Right ventricle myocardium inferior (tissue), 1 donor: ENCODE data around the gene C1QL1. TPM values are rescaled to one million over a fixed set of nuclear protein-coding genes. Genes with fewer than 3 reads are reported as not detected.

Experiments used
- ATAC-seq: fragments of 200-7000 bp; cut with Tn5 transposase; one replicate; pipeline ENCODE4 v1.9.1; 2020; ENCODE audit warnings: mild to moderate bottlenecking, moderate library complexity
- DNase-seq: peaks from one replicate; pipeline ENCODE4 v3.0.0; 2021; ENCODE audit errors: missing footprints
- intact Hi-C: fragments of 100-400 bp; cut with DNase I; formaldehyde crosslinking; loops from one replicate; pipeline ENCODE4 v1.11.0; 2022
- long read RNA-seq: library from polyadenylated mRNA; unstranded; transcript quantifications from one replicate; pipeline ENCODE4 v2.0.0, GENCODE V29; 2021
- total RNA-seq: library from RNA; stranded (reverse); fragmentation: NEBNext Ultra II Directional; extraction: Animal tissue kit (Norgen Biotek cat#: 25700); gene quantifications from one replicate; pipeline ENCODE4 v1.2.1, GENCODE V29; 2021
- donor health status: DM: no; HTN: yes; CAD: no; lungs with severe emphysema.

Gene C1QL1
- total RNA-seq = 11.3 TPM
- long read RNA-seq, transcript C1QL1-201 (2 exons, 1,295 nt) = major isoform, 15 of 16 reads
- long read RNA-seq, partial matches to known transcripts = 1 of 16 reads
- long read RNA-seq, other reads (novel, unspliced or antisense) = 0 of 16 reads

- DNase-seq (peak; percentile 95), ATAC-seq (peak; percentile 98)
- intact Hi-C loops = loop anchor here (2.0 to 5.0 kb wide), 2 partner anchors 22 to 54 kb away; partner anchors contain the start of gene KIF18B
These were observed at the start of gene C1QL1 for GRCh38 chr17:44968225-44969143. C1QL1 (minus strand) TSS chr17:44968303; CDS start chr17:44968048, 255 bp downstream.

GRCh38 chr17:45016823-45017222, 48.7 kb upstream of the C1QL1 start:
- ATAC-seq (no peak), DNase-seq (no peak)
- intact Hi-C loops = no loop called here

- intact Hi-C loops = no loop called here
- ATAC-seq (no peak), DNase-seq (no peak)
These were observed 48.1 kb upstream of the C1QL1 start for GRCh38 chr17:45016237-45016636.

GRCh38 chr17:45013021-45013997, 45.2 kb upstream of the C1QL1 start:
- peak; percentile 82 for ATAC-seq
- DNase-seq = no peak
- intact Hi-C loops = no loop called here

GRCh38 chr17:45011767-45012166, 43.7 kb upstream of the C1QL1 start:
- intact Hi-C loops = no loop called here
- ATAC-seq (no peak), DNase-seq (no peak)

GRCh38 chr17:45009676-45010467, 41.8 kb upstream of the C1QL1 start:
- intact Hi-C loops = no loop called here
- no peak for DNase-seq
- no peak for ATAC-seq

- DNase-seq = no peak
- intact Hi-C loops = no loop called here
- ATAC-seq = no peak
These were observed 40.1 kb upstream of the C1QL1 start for GRCh38 chr17:45008216-45008615.

GRCh38 chr17:45006927-45007461, 38.9 kb upstream of the C1QL1 start:
- intact Hi-C loops = no loop called here
- ATAC-seq = no peak

GRCh38 chr17:45005700-45006099, 37.6 kb upstream of the C1QL1 start:
- ATAC-seq = no peak
- intact Hi-C loops = no loop called here

More at GRCh38 chr17:45006927-45007461, 38.9 kb upstream of the C1QL1 start:
- no peak for DNase-seq

GRCh38 chr17:45004388-45004787, 36.3 kb upstream of the C1QL1 start:
- no peak for ATAC-seq
- DNase-seq = no peak
- intact Hi-C loops = no loop called here

More at GRCh38 chr17:45005700-45006099, 37.6 kb upstream of the C1QL1 start:
- no peak for DNase-seq

GRCh38 chr17:45003877-45004276, 35.8 kb upstream of the C1QL1 start:
- intact Hi-C loops = no loop called here
- ATAC-seq (no peak), DNase-seq (no peak)

- DNase-seq (no peak), ATAC-seq (no peak)
- intact Hi-C loops = no loop called here
These were observed 33.2 kb upstream of the C1QL1 start for GRCh38 chr17:45001310-45001709.

- intact Hi-C loops = no loop called here
- ATAC-seq = no peak
- DNase-seq = no peak
These were observed 31.3 kb upstream of the C1QL1 start for GRCh38 chr17:44999433-44999832.

GRCh38 chr17:44998646-44999045, 30.5 kb upstream of the C1QL1 start:
- intact Hi-C loops = no loop called here
- DNase-seq (no peak), ATAC-seq (no peak)

GRCh38 chr17:44997733-44998520, 29.8 kb upstream of the C1QL1 start:
- DNase-seq (no peak), ATAC-seq (peak; percentile 61)
- intact Hi-C loops = no loop called here

GRCh38 chr17:44996304-44996703, 28.2 kb upstream of the C1QL1 start:
- intact Hi-C loops = no loop called here
- ATAC-seq (no peak), DNase-seq (no peak)

GRCh38 chr17:44995436-44996001, 27.4 kb upstream of the C1QL1 start:
- DNase-seq = no peak
- peak; percentile 69 for ATAC-seq

More at GRCh38 chr17:44995436-44996001, 27.4 kb upstream of the C1QL1 start:
- intact Hi-C loops = no loop called here
